Naive thymus-derived CD4-positive, alpha-beta T cell (primary cell): Measurements from ENCODE around the gene SLC13A4. TPM values are rescaled to one million over a fixed set of nuclear protein-coding genes. Genes with fewer than 3 reads are reported as not detected.
"Not testable (repeated sequence)": the region's sequence is repeated elsewhere in the genome, so short reads cannot be mapped to it uniquely, and the experiment has no call there.

Experiments
- ATAC-seq: fragments of 150-1000 bp; cut with Tn5 transposase; 2 replicates; pipeline ENCODE4 v1.10.0; 2021; ENCODE audit warnings: mild to moderate bottlenecking, moderate library complexity
- CTCF ChIA-PET: fragments of 350-600 bp; sonication (Branson Sonifier 250); formaldehyde crosslinking; loops from one replicate; lab custom pipeline; 2021; ENCODE audit warnings: antibody characterized with exemption; lab: Charles Lee
- POLR2A ChIA-PET: fragments of 350-600 bp; sonication (Branson Sonifier 250); formaldehyde crosslinking; loops from one replicate; lab custom pipeline; 2021; ENCODE audit warnings: antibody characterized with exemption, inconsistent platforms; lab: Charles Lee
- DNase-seq, 9 donors: peaks; one replicate each; pipeline versions ENCODE4 v3.0.0 to v3.0.0-alpha.2; 2020 to 2022; ENCODE audit warnings: mixed read lengths in 1 of 9
- H3K27ac ChIP-seq: one replicate; pipeline ENCODE4 v1.7.0; 2013; ENCODE audit warnings: mild to moderate bottlenecking, low read depth, low read length, moderate library complexity
- H3K27me3 ChIP-seq, 2 donors: one replicate each; pipeline ENCODE4 v1.7.0; 2013; ENCODE audit warnings: low read length in 2 of 2, mild to moderate bottlenecking in 2 of 2, moderate library complexity in 2 of 2; ENCODE audit not compliant: control insufficient read depth in 2 of 2, insufficient read depth in 2 of 2
- H3K36me3 ChIP-seq, 3 experiments: 1 replicate in 2 of 3; 2 replicates in 1 of 3; pipeline ENCODE4 v1.7.0; 2013; ENCODE audit warnings: low read length in 3 of 3, mild to moderate bottlenecking in 3 of 3, moderate library complexity in 1 of 3; ENCODE audit not compliant: insufficient read depth in 3 of 3, control insufficient read depth in 2 of 3
- H3K4me1 ChIP-seq, 2 donors: one replicate each; pipeline ENCODE4 v1.7.0; 2013; ENCODE audit warnings: low read length in 2 of 2, mild to moderate bottlenecking in 2 of 2, moderate library complexity in 1 of 2; ENCODE audit not compliant: control insufficient read depth in 2 of 2, insufficient read depth in 2 of 2
- H3K4me3 ChIP-seq: 2 replicates; pipeline ENCODE4 v1.7.0; 2013; ENCODE audit warnings: mild to moderate bottlenecking, low read length
- H3K9me3 ChIP-seq, 3 experiments: 1 replicate in 2 of 3; 2 replicates in 1 of 3; pipeline ENCODE4 v1.7.0; 2013; ENCODE audit warnings: low read length in 3 of 3; ENCODE audit not compliant: control insufficient read depth in 2 of 3
- H3K27ac Mint-ChIP-seq, 9 donors: one replicate each; pipeline ENCODE4 v1.8.0; 2020 to 2022; ENCODE audit warnings: mixed read lengths in 9 of 9, mild to moderate bottlenecking in 8 of 9, moderate library complexity in 5 of 9, inconsistent platforms in 2 of 9
- H3K27me3 Mint-ChIP-seq, 5 donors: one replicate each; pipeline ENCODE4 v1.8.0; 2021 to 2022; ENCODE audit warnings: mixed read lengths in 5 of 5, mild to moderate bottlenecking in 1 of 5
- H3K36me3 Mint-ChIP-seq, 5 donors: one replicate each; pipeline ENCODE4 v1.8.0; 2020 to 2022; ENCODE audit warnings: mixed read lengths in 5 of 5, mild to moderate bottlenecking in 3 of 5, inconsistent platforms in 1 of 5
- H3K4me1 Mint-ChIP-seq, 7 donors: one replicate each; pipeline ENCODE4 v1.8.0; 2020 to 2022; ENCODE audit warnings: mixed read lengths in 7 of 7, mild to moderate bottlenecking in 3 of 7, inconsistent platforms in 1 of 7
- H3K4me3 Mint-ChIP-seq, 10 donors: one replicate each; pipeline ENCODE4 v1.8.0; 2020 to 2022; ENCODE audit warnings: mild to moderate bottlenecking in 10 of 10, mixed read lengths in 10 of 10, moderate library complexity in 6 of 10, inconsistent platforms in 2 of 10
- H3K9me3 Mint-ChIP-seq, 11 donors: one replicate each; pipeline ENCODE4 v1.8.0; 2020 to 2022; ENCODE audit warnings: mixed read lengths in 11 of 11, mild to moderate bottlenecking in 4 of 11, inconsistent platforms in 1 of 11, moderate library complexity in 1 of 11
- intact Hi-C, 2 donors: fragments of 100-400 bp; cut with micrococcal nuclease; formaldehyde crosslinking; loops; one replicate each; pipeline ENCODE4 v1.15.1; 2023
- polyA plus RNA-seq, 2 donors: library from polyadenylated mRNA; unstranded; fragments of 300-500 nt; fragmentation: Illumina TruSeq; gene quantifications; one replicate each; pipeline ENCODE4 v1.2.3, GENCODE V29; 2021
- total RNA-seq, 6 experiments: library from RNA in 5 of 6; stranded (reverse) in 5 of 6; gene quantifications; 1 replicate in 5 of 6; 2 replicates in 1 of 6; pipeline ENCODE4 v1.2.3 and lab custom pipeline; 2021 to 2026

The SLC13A4 gene
- total and polyA plus RNA-seq, 7 experiments from 2014 or later: 0.02 TPM; not detected in 6

DNA sequence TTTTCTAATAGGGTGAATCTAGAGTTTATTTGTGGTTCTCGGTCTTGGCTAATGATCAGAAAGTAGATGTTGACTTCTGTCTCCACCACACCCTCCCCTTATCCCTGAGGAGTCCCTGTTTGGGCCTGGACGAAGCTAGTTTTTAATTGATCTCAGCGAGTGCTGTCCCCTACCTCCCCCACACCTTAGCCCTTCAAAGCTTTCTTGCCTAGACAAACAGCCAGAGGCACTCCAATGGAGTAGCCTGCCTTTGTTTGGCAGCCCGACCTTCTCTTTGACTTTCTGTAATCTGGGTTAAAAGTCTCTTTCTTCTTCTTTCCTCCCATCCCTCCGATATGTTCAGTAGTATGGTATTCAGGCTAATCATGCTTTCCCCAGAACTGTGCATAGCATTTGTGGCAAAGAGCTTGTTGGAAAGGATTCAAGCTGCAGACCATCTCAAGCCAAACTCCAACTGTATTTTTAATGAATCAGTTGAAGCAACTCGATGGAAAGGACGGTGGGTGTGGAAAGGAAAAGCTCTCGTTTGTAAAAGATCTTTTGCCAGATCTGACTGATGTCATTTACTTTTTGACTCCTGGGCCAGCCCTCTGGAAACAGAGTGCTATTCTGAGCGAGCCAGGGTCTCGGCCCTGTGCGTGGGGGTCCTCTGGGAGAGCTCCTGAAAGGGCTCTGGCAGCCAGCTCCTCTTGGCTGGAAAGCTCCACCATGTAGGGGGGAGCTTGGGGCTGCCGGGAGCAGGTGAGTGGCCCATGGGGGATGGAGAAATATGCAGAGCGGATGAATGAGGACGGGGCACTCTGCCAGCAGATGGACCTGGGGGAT is 16.1 kb upstream of the SLC13A4 start:
- no peaks in the 10 kb centered on the region for H3K9me3 Mint-ChIP-seq
- H3K4me1 Mint-ChIP-seq: no peaks in the 10 kb centered on the region
- no peaks in the 10 kb centered on the region for H3K36me3 Mint-ChIP-seq
- DNase-seq (no peak), ATAC-seq (no peak)
- no peaks in the 10 kb centered on the region for H3K9me3 ChIP-seq
- H3K4me3 Mint-ChIP-seq: no peak overlapping the region
- no peaks in the 10 kb centered on the region for H3K36me3 ChIP-seq
- POLR2A ChIA-PET: no interaction called here
- no peaks in the 10 kb centered on the region for H3K4me1 ChIP-seq
- peaks cover 3 to 15% (median 4%) of the 10 kb centered on the region in 5 donors for H3K27me3 Mint-ChIP-seq
- H3K4me3 ChIP-seq: no peak overlapping the region
- intact Hi-C loops: no loop called here
- CTCF ChIA-PET: no interaction called here
- H3K27me3 ChIP-seq: no peaks in the 10 kb centered on the region
- no peak overlapping the region for H3K27ac ChIP-seq
- no peak overlapping the region for H3K27ac Mint-ChIP-seq

DNA sequence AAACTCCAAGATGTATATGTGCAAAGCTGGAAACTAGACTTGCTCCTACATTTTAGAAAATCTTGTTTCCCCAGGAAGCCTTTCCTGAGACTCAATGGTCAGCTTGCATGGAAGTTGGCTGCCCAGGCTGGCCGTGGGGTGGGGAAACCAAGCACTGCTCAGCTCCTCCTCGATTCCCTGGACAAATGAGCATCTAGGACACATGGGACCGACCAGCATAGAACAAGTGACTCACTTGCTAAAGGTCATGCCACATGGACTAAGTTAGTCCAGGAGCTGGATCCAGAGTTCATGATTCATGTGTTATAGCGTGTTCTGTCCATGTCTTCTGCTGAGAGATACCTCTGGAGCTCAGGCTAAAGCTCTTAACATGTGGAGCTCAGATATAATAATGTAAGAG is 14.4 kb upstream of the SLC13A4 start:
- CTCF ChIA-PET: no interaction called here

GRCh38 chr7:135741905-135742304 is 13.9 kb upstream of the SLC13A4 start:
- Histone ChIP-seq H3K4me1 (no peaks in the 10 kb centered on the region), H3K27ac (no peak overlapping the region), H3K4me3 (no peak overlapping the region), H3K9me3 (no peaks in the 10 kb centered on the region), H3K36me3 (no peaks in the 10 kb centered on the region), H3K27me3 (no peaks in the 10 kb centered on the region)
- no peak overlapping the region for H3K27ac Mint-ChIP-seq
- H3K4me1 Mint-ChIP-seq: no peaks in the 10 kb centered on the region
- no peaks in the 10 kb centered on the region for H3K9me3 Mint-ChIP-seq
- DNase-seq (no peak), ATAC-seq (no peak)
- ChIA-PET CTCF (no interaction called here), POLR2A (no interaction called here)
- no peak overlapping the region for H3K4me3 Mint-ChIP-seq
- no peaks in the 10 kb centered on the region for H3K36me3 Mint-ChIP-seq
- H3K27me3 Mint-ChIP-seq: peaks cover 4 to 15% (median 9%) of the 10 kb centered on the region in 5 donors
- intact Hi-C loops: no loop called here

More for the DNA sequence above, 14.4 kb upstream of the SLC13A4 start:
- H3K4me1 ChIP-seq: no peaks in the 10 kb centered on the region
- no peak overlapping the region for H3K27ac ChIP-seq
- ATAC-seq (no peak), DNase-seq (no peak)
- H3K9me3 ChIP-seq: no peaks in the 10 kb centered on the region
- no peak overlapping the region for H3K4me3 Mint-ChIP-seq
- H3K27ac Mint-ChIP-seq: no peak overlapping the region
- intact Hi-C loops: no loop called here
- H3K36me3 ChIP-seq: no peaks in the 10 kb centered on the region
- H3K27me3 Mint-ChIP-seq: peaks cover 4 to 15% (median 9%) of the 10 kb centered on the region in 5 donors
- no peaks in the 10 kb centered on the region for H3K4me1 Mint-ChIP-seq
- H3K27me3 ChIP-seq: no peaks in the 10 kb centered on the region
- no peak overlapping the region for H3K4me3 ChIP-seq
- no peaks in the 10 kb centered on the region for H3K36me3 Mint-ChIP-seq
- no peaks in the 10 kb centered on the region for H3K9me3 Mint-ChIP-seq
- POLR2A ChIA-PET: no interaction called here

- DNase-seq (no peak), ATAC-seq (no peak)
- no peak overlapping the region for H3K4me3 ChIP-seq
- no peak overlapping the region for H3K4me3 Mint-ChIP-seq
- no peak overlapping the region for H3K27ac Mint-ChIP-seq
- H3K9me3 Mint-ChIP-seq: no peaks in the 10 kb centered on the region
- no peaks in the 10 kb centered on the region for H3K27me3 ChIP-seq
- no peaks in the 10 kb centered on the region for H3K4me1 ChIP-seq
- no peaks in the 10 kb centered on the region for H3K4me1 Mint-ChIP-seq
- ChIA-PET CTCF (no interaction called here), POLR2A (no interaction called here)
- no peaks in the 10 kb centered on the region for H3K9me3 ChIP-seq
- H3K36me3 Mint-ChIP-seq: no peaks in the 10 kb centered on the region
- intact Hi-C loops: no loop called here
- H3K27ac ChIP-seq: no peak overlapping the region
- peaks cover 4 to 20% (median 9%) of the 10 kb centered on the region in 5 donors for H3K27me3 Mint-ChIP-seq
- no peaks in the 10 kb centered on the region for H3K36me3 ChIP-seq
Observed at GRCh38 chr7:135740889-135741288, 12.9 kb upstream of the SLC13A4 start.

GRCh38 chr7:135737306-135737647 is 9.3 kb upstream of the SLC13A4 start:
- intact Hi-C loops, DNase-seq, H3K27me3 ChIP-seq, H3K9me3 Mint-ChIP-seq, H3K4me1 Mint-ChIP-seq, H3K4me3 Mint-ChIP-seq, ATAC-seq, H3K4me1 ChIP-seq, H3K9me3 ChIP-seq, POLR2A ChIA-PET, H3K27ac Mint-ChIP-seq, H3K27ac ChIP-seq, H3K36me3 ChIP-seq, H3K4me3 ChIP-seq, H3K36me3 Mint-ChIP-seq: not testable (repeated sequence)
- CTCF ChIA-PET: interaction anchor here (0.7 kb wide), 1 partner anchor 275 kb away, joined by 5 read pairs; no protein-coding TSS in a partner anchor
- peaks cover 4 to 12% (median 11%) of the 10 kb centered on the region in 5 donors for H3K27me3 Mint-ChIP-seq

DNA sequence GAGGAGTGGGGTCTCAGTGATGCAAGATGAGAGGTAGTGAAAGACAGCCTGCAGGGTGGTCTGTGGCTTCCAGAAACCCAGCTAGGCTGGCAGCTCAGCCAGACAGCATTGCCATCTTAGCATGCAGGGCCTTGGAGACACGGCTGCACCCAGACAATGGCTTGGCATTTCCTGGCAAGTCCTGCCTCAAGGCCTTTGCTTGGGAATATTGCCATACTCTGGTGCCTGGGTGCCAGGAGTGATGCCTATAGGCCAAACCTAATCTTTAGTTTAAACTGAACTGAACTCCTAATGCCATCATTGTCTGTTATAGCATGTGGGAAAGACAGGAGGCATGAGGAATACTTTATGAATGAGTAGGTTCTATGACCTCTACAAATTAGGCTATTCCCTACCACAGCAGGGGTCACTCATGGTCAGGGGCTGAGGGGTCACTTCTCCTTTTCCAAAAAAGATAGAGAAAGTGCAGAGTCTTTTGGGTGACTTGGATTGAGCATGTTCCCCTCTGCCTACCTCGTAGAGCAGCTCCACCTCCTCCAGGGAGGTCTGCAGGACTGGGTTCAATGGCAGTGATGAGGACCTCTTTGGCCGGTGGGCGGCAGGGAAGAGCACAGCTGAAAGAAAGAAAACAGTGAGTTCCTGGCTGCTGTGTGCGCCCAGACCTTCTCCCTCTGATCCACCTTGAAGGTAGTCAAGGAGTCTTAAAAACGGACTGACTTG is 8.8 kb upstream of the SLC13A4 start:
- no peaks in the 10 kb centered on the region for H3K4me1 ChIP-seq
- no peak overlapping the region for H3K4me3 ChIP-seq
- Mint-ChIP-seq H3K27me3 (peaks cover 4 to 12% (median 11%) of the 10 kb centered on the region in 5 donors), H3K4me1 (no peaks in the 10 kb centered on the region), H3K27ac (no peak overlapping the region), H3K36me3 (no peaks in the 10 kb centered on the region), H3K4me3 (no peak overlapping the region), H3K9me3 (no peaks in the 10 kb centered on the region)
- H3K36me3 ChIP-seq: no peaks in the 10 kb centered on the region
- CTCF ChIA-PET: no interaction called here
- no peak for DNase-seq
- POLR2A ChIA-PET: no interaction called here
- no peaks in the 10 kb centered on the region for H3K27me3 ChIP-seq
- no peak for ATAC-seq
- intact Hi-C loops: no loop called here
- H3K9me3 ChIP-seq: no peaks in the 10 kb centered on the region
- H3K27ac ChIP-seq: no peak overlapping the region

DNA sequence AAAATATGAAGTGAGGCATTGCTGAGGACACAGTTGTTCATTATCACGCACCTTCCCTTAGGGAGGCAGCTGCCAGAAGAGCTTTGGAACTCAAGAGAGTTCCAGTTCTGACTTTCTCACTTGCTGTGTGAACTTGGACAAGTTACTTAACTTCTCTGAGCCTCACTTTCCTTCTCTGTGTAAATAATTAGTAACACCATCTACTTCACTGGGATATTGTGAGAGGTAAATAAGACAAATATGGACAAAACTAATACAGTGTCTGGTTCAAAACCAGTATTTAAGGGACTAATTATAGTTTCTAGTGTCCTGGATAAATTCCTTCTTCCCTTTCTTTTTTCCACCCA is 6.3 kb upstream of the SLC13A4 start:
- no peaks in the 10 kb centered on the region for H3K27me3 ChIP-seq
- H3K4me3 ChIP-seq: no peak overlapping the region
- peaks cover 0 to 12% (median 4%) of the 10 kb centered on the region in 5 donors for H3K27me3 Mint-ChIP-seq
- H3K9me3 Mint-ChIP-seq: no peaks in the 10 kb centered on the region
- H3K9me3 ChIP-seq: no peaks in the 10 kb centered on the region
- H3K27ac Mint-ChIP-seq: no peak overlapping the region
- no peak overlapping the region for H3K4me3 Mint-ChIP-seq
- H3K27ac ChIP-seq: no peak overlapping the region
- H3K36me3 Mint-ChIP-seq: no peaks in the 10 kb centered on the region
- no peaks in the 10 kb centered on the region for H3K36me3 ChIP-seq
- no peak for ATAC-seq
- no peaks in the 10 kb centered on the region for H3K4me1 ChIP-seq
- no peaks in the 10 kb centered on the region for H3K4me1 Mint-ChIP-seq
- POLR2A ChIA-PET: no interaction called here
- CTCF ChIA-PET: no interaction called here
- no peak for DNase-seq
- intact Hi-C loops: no loop called here
